ENCODE results near the gene METTL25B.

METTL25B gene

GRCh38 chr1:156727926-156728598 lies at the start of gene METTL25B:
TSS of gene METTL25B (plus strand) at chr1:156728469. CDS start at chr1:156729105, 636 bp downstream.
- peak; percentile 60 for DNase-seq (ENCODE audit: low read depth)

DNA sequence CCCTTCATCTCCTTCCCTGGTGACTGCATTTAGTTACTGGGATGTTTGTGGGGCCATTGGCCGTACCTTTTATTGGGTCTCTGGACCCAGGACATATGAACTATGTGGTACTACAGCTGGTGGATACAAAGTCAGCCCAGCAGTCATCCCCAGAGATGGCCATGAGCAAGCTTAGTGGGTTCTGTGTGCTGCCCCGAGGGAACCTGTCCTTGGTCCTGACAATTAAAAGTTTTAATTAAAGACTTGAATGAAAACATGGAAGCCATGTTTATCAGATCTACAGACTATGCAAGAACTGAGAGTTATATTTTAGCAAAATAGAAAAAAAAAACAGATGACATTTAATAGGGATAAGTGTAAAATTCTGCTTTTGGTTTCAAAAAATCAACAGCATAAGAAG lies 48.2 kb upstream of the METTL25B start:
- DNase-seq (ENCODE audit: low read depth): no peak

DNA sequence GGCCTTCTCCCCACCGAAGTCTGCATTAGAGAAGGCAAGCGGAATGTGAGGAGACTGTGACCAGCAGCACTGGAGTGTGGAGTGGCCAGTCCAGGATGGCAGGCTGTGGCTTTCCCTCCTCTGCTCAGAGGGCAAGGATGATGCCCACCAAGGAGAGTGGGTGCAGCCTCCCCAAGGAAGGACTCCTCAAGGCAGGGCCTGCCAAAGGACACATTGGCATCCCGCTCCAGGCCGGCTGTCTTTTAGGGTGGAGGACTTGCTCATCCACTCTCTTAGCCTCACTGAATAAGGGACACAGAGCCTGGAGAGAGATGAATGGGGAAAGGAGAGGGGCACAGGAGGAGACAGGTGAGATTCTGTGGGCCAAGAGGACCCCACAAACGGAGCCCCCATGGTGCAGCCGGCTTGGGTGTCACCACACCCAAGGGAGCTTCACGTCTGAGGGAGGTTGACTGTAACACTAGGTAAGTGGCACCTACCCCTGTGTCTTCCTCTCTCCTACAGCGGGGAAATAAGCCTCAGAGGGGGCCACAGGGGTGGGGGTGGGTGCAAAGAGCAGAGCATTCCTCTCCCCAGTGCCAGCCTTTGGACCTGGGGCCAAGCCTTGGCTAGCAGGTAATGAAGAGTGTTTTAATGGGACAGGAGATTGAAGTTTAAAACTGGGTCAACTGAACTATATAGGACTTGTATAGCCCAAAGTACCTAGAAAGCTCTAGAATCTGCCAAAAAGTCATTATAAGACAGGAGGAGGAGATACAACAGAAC lies 46.9 kb upstream of the METTL25B start:
- no peak for DNase-seq (ENCODE audit: low read depth)

DNA sequence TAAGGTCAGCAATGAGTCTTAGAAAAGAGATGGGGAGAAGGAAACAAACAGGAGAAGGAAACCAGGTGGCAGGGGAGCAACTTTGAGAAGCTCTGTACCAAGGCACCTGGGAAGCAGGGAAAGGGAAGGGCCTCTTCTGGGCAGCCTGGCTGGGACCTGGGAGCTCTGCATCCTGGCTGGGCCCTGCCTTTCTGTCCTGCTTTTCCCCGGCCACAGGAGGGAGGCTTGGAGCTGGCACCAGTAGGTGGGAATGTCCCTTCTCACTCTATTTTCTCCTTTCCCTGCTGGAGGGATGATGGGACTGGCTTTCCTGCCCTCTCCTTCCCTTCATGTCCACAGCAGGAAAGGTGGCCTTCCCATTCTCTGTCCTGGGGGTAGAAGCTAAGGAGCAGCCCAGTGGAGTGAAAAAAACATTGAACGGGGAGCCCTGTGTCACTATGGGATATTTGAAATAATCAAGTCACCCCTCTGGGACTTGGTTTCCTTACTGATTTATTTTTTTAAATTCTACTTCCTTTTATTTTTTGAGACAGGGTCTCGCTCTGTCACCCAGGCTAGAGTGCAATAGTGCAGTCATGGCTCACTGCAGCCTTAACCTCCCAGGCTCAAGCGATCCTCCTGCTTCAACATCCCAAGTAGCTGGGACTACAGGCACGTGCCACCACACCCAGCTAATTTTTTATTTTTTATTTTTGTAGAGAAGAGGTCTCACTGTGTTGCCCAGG lies 45.9 kb upstream of the METTL25B start:
- no peak for DNase-seq (ENCODE audit: low read depth)

DNA sequence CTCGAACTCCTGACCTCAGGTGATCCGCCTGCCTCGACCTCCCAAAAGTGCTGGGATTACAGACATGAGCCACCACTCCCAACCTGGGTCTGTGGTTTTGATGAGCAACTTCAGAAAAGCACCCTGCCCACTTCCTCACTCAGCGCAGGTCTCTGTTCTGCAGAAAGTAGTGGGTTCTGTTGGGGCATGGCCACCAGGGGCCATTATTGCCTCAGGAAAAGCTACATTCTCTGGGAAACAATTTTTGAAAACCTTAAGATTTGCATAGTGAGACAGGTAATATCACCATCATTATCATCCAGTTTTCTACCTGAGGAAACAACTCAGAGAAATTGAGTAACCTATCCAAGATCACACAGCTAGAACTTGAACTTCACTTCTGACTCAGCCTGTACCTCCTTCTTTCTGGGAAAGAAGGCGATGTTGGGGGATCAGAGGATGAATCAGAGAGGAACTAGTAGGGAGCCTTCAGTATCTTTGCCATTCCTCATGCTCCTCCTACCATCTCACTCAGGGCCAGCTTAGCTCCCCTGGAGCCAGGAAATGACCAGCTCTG lies 44.0 kb upstream of the METTL25B start:
- no peak for DNase-seq (ENCODE audit: low read depth)

DNA sequence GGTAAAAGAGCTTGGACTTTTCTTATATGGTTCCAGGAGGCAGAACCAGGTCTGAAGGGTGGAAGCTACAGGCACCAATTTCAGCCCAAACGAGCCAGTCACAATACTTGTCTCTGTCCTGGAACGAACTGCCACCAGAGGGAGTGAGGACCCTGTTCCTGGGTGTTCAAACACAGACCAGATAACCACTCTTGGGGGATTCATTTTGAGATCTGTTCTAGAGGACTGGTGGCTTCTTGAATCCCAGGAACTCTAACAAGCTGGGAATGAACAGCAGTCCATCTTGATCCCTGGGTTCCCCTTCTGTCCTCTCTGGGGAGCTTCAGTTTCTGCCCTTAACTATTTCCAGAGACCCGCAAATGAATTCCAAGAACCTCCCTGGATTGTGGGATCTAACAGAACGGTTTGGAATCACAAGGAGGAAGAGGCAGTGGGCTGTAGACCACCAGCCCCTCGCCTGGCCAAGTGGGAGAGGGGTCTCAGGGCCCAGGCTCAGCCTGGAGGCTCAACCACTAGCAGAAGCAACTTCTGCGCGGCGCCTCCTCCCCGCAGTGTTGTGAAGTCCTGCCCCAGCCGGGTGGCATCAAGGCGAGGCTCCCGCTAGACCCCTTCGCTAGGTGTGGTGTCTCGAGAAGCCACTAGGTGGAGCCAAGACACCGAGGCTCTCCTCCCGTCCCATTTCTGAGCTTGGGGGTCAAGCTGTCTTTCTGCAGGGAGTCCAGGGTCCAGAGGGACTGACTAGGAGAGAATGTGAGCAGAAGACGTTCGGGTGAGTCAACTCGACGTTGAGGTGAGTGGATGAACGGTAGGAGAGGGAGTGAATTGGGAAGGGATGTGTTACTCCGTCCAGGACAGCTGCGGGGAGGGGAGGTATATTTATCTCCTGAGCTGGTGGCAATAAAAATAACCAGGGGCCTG lies 39.0 kb upstream of the METTL25B start:
- DNase-seq (ENCODE audit: low read depth): peak; percentile 55

- no peak for DNase-seq (ENCODE audit: low read depth)
Measured at GRCh38 chr1:156689953-156690674, 38.2 kb upstream of the METTL25B start.

- no peak for DNase-seq (ENCODE audit: low read depth)
Measured at GRCh38 chr1:156690675-156691036, 37.6 kb upstream of the METTL25B start.

DNA sequence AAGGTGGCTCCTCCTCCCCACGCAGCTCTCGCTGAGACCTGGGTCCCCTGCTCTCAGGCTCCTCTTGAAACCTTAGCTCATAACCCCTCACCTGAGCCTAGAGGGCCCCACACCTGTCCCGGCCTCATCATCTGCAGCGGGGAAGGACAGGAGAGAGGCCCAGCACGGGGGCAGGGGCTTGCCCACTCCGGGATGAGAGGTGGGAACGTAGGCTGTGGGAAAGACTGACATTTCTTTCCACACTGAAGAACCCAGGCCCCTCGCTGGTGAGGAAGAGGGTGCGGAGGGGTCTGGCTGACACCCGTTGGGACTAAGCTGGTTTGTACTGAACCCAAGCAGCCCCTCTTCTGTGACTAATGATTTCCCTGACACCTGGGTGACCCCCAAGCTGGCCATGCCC lies 37.1 kb upstream of the METTL25B start:
- DNase-seq (ENCODE audit: low read depth): no peak

GRCh38 chr1:156691665-156692440 lies 36.4 kb upstream of the METTL25B start:
- DNase-seq (ENCODE audit: low read depth): no peak

DNA sequence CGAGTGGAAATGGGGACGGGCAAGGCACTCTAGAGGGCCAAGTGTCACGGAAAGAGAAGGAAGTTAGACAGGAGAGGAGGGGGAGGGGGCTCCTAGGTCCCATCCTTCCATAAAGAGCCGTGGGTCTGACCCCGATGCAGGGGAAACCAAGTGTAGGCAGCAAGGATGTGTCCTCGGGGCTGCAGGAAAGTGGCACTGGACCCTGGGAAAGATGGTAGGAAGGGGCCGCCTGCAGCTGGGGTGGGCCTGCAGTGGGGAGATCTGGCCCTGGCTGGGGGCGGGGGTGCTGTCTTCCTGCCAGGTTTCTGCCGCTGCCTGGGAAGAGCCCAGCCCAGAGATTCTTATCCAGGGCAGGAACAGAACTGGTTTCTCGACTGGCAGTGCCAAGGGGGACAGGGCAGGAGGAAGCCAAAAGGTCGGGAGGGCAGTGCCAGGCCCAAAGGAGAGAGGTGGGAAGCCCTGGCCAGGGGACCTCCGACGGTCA lies 35.8 kb upstream of the METTL25B start:
- no peak for DNase-seq (ENCODE audit: low read depth)

DNA sequence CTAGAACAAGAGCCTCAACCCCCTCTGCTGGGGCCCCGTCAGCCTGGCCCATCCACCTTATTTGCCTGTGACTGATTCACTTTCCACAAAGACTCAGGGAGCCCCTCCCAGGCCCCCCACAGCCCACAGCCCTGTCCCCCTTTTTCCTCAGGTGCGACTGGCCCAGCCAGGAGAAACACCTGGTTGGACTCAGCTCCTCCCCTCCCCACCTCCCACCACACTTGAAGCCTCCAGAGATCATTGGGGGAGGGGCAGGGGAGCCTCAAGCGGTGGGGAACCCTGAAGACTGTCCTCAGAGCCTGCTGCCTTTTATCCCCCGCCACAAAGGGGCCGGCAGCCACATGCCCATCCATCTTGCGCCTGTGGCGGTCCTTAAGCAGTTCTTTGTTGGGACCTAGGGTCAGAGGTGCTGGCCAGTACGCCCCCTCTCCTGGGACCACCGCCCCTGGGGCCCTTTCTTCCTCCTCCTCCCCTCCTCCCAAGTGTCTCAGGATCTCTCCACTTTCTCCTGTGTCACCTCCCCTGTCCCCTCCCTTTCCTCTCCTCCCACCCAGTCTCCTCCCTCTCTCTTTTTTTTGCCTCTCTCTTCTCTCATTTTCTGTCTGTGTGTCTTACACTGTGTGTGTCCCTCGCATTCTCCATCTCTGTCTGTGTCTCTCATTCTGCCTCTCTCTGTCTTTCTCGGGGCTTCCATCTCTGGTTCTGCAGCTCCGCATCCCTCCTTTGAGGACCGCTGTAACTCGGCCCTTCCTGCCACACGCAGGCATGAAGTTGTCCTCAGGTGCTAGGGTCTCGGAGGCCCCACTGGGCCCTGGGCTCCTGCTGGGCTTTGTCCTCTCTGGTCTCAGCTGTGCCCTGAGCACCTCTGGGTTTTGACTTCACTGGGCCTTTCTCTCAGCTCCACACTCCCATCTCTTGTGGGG lies 35.1 kb upstream of the METTL25B start:
- no peak for DNase-seq (ENCODE audit: low read depth)

- DNase-seq (ENCODE audit: low read depth): no peak
Measured at GRCh38 chr1:156693848-156694689, 34.2 kb upstream of the METTL25B start.

DNA sequence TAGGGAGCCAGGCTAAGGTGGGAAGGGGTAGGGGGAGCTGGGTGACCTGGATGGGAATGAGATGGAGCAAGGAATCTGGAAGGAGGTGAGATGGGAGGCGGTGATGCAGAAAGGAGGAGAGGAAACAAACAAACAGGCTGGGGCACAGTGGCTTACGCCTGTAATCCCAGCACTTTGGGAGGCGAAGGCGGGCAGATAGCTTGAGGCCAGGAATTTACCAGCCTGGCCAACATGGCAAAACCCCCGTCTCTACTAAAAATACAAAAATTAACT lies 33.6 kb upstream of the METTL25B start:
- DNase-seq (ENCODE audit: low read depth): no peak

GRCh38 chr1:156696755-156697154 lies 31.5 kb upstream of the METTL25B start:
- DNase-seq (ENCODE audit: low read depth): no peak

- no peak for DNase-seq (ENCODE audit: low read depth)
Measured at GRCh38 chr1:156697481-156697880, 30.8 kb upstream of the METTL25B start.

DNA sequence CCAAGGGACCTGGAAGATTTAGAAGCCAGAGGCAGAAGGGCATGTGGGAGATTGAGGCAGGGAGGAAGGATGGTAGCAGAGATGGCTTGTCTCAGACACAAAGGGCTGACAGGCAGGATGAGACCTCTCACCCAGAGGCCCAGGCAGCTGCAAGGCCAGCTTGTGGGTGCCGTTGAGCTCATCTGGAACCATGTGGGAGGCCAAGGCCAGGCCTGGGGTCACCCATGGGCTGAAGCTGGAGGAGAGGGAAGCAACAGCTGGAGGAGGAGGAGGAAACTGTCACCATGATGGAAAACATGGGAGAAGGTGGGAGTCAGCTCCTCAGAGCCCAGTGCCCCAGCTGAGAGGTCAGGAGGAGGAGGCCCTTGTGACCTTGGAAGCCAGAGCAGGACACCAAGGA lies 29.3 kb upstream of the METTL25B start:
- no peak for DNase-seq (ENCODE audit: low read depth)
